ENCODE data around the gene SLIT3. TPM values are rescaled to one million over a fixed set of nuclear protein-coding genes. Genes with fewer than 3 reads are reported as not detected.

SLIT3 gene
- total RNA-seq, 6 experiments from 2014 or later = 0.31 to 1.2 (median 0.65) TPM

- Histone ChIP-seq H3K27ac (no peak overlapping the region), H3K4me1 (no peaks in the 10 kb centered on the region), H3K36me3 (no peaks in the 10 kb centered on the region), H3K4me3 (no peak overlapping the region), H3K27me3 (no peaks in the 10 kb centered on the region), H3K9me3 (no peaks in the 10 kb centered on the region)
- intact Hi-C loops (cut with DNase I) = no loop called here
- DNase-seq (no peak), ATAC-seq (no peak)
- 37% methylated on average over 4 of the region's 5 CpGs for WGBS (ENCODE audit: insufficient coverage, low coverage, low lambda C conversion rate, missing lambda C conversion rate)
- TF ChIP-seq POLR2A (IDR thresholded peaks at IDR 0.05) (no peak), CTCF (IDR thresholded peaks at IDR 0.05) (no peak)
Measured at GRCh38 chr5:168944004-168944403, 356.9 kb downstream of the SLIT3 start.

- ATAC-seq (no peak), DNase-seq (no peak)
- H3K36me3 ChIP-seq = no peaks in the 10 kb centered on the region
- TF ChIP-seq CTCF (IDR thresholded peaks at IDR 0.05) = no peak
- H3K4me3 ChIP-seq = no peak overlapping the region
- H3K27ac ChIP-seq = no peak overlapping the region
- H3K9me3 ChIP-seq = no peaks in the 10 kb centered on the region
- WGBS (ENCODE audit: insufficient coverage, low coverage, low lambda C conversion rate, missing lambda C conversion rate) = 53% methylated on average over 2 of the region's 2 CpGs
- no peaks in the 10 kb centered on the region for H3K4me1 ChIP-seq
- intact Hi-C loops (cut with DNase I) = no loop called here
- H3K27me3 ChIP-seq = no peaks in the 10 kb centered on the region
Measured at GRCh38 chr5:168943091-168943884, 357.7 kb downstream of the SLIT3 start.

GRCh38 chr5:168941901-168942300 is 359.0 kb downstream of the SLIT3 start:
- intact Hi-C loops (cut with DNase I) = no loop called here
- WGBS (ENCODE audit: insufficient coverage, low coverage, low lambda C conversion rate, missing lambda C conversion rate) = 24% methylated on average over 2 of the region's 2 CpGs

GRCh38 chr5:168940712-168941111 is 360.2 kb downstream of the SLIT3 start:
- Histone ChIP-seq H3K4me3 (no peak overlapping the region), H3K36me3 (no peaks in the 10 kb centered on the region), H3K4me1 (no peaks in the 10 kb centered on the region), H3K9me3 (no peaks in the 10 kb centered on the region), H3K27me3 (no peaks in the 10 kb centered on the region), H3K27ac (no peak overlapping the region)
- DNase-seq (no peak), ATAC-seq (no peak)
- 63% methylated on average over 4 of the region's 4 CpGs for WGBS (ENCODE audit: insufficient coverage, low coverage, low lambda C conversion rate, missing lambda C conversion rate)
- TF ChIP-seq POLR2A (IDR thresholded peaks at IDR 0.05) (no peak), CTCF (IDR thresholded peaks at IDR 0.05) (no peak)
- intact Hi-C loops (cut with DNase I) = no loop called here

More at GRCh38 chr5:168941901-168942300, 359.0 kb downstream of the SLIT3 start:
- TF ChIP-seq POLR2A (IDR thresholded peaks at IDR 0.05) = no peak
- TF ChIP-seq CTCF (IDR thresholded peaks at IDR 0.05) = no peak
- Histone ChIP-seq H3K9me3 (no peaks in the 10 kb centered on the region), H3K27ac (no peak overlapping the region), H3K36me3 (no peaks in the 10 kb centered on the region), H3K4me3 (no peak overlapping the region), H3K27me3 (no peaks in the 10 kb centered on the region), H3K4me1 (no peaks in the 10 kb centered on the region)
- ATAC-seq = no peak
- DNase-seq = no peak

All from right lobe of liver (tissue), 6 donors.